Measurements from ENCODE around the gene VCAN. TPM values are rescaled to one million over a fixed set of nuclear protein-coding genes. Genes with fewer than 3 reads are reported as not detected.

The VCAN gene
- total RNA-seq, 1 experiment from 2014 or later: 69.4 TPM

GRCh38 chr5:83556190-83556589 is 84.6 kb downstream of the VCAN start:
- Histone ChIP-seq H3K4me1 (replicated peaks) (peaks cover 35% of the 10 kb centered on the region), H3K4me3 (no peak overlapping the region), H3K9me3 (replicated peaks) (no peaks in the 10 kb centered on the region), H3K27ac (no peak overlapping the region), H3K36me3 (peaks cover 57% of the 10 kb centered on the region), H3K27me3 (replicated peaks) (no peaks in the 10 kb centered on the region)
- DNase-seq (ENCODE audit: low read depth in 1 of 2, low spot score in 2 of 2): no peak

- Histone ChIP-seq H3K4me1 (replicated peaks) (peaks cover 32% of the 10 kb centered on the region), H3K36me3 (peaks cover 53% of the 10 kb centered on the region)
- DNase-seq (ENCODE audit: low read depth in 1 of 2, low spot score in 2 of 2): no peak
These were observed 87.7 kb downstream of the VCAN start for GRCh38 chr5:83559118-83559785.

GRCh38 chr5:83562071-83562606 is 90.6 kb downstream of the VCAN start:
- no peak overlapping the region for H3K4me3 ChIP-seq
- no peak for DNase-seq (ENCODE audit: low read depth in 1 of 2, low spot score in 2 of 2)
- no peaks in the 10 kb centered on the region for H3K27me3 ChIP-seq (replicated peaks)
- peaks cover 19% of the 10 kb centered on the region for H3K4me1 ChIP-seq (replicated peaks)
- no peak overlapping the region for H3K27ac ChIP-seq
- H3K9me3 ChIP-seq (replicated peaks): no peaks in the 10 kb centered on the region
- peaks cover 28% of the 10 kb centered on the region for H3K36me3 ChIP-seq

More at GRCh38 chr5:83559118-83559785, 87.7 kb downstream of the VCAN start:
- Histone ChIP-seq H3K4me3 (no peak overlapping the region), H3K27me3 (replicated peaks) (no peaks in the 10 kb centered on the region), H3K9me3 (replicated peaks) (no peaks in the 10 kb centered on the region), H3K27ac (no peak overlapping the region)

GRCh38 chr5:83562791-83563557 is 91.4 kb downstream of the VCAN start:
- Histone ChIP-seq H3K9me3 (replicated peaks) (no peaks in the 10 kb centered on the region), H3K27me3 (replicated peaks) (no peaks in the 10 kb centered on the region), H3K27ac (no peak overlapping the region), H3K4me3 (no peak overlapping the region), H3K4me1 (replicated peaks) (peaks cover 22% of the 10 kb centered on the region), H3K36me3 (peaks cover 21% of the 10 kb centered on the region; the same call in 1 of the 2 replicates)
- no peak for DNase-seq (ENCODE audit: low read depth in 1 of 2, low spot score in 2 of 2)

GRCh38 chr5:83563631-83564030 is 92.1 kb downstream of the VCAN start:
- Histone ChIP-seq H3K4me3 (no peak overlapping the region), H3K9me3 (replicated peaks) (no peaks in the 10 kb centered on the region), H3K36me3 (peaks cover 21% of the 10 kb centered on the region; the same call in 1 of the 2 replicates), H3K27me3 (replicated peaks) (no peaks in the 10 kb centered on the region), H3K4me1 (replicated peaks) (peaks cover 24% of the 10 kb centered on the region), H3K27ac (no peak overlapping the region)
- DNase-seq (ENCODE audit: low read depth in 1 of 2, low spot score in 2 of 2): no peak

GRCh38 chr5:83564069-83564749 is 92.7 kb downstream of the VCAN start:
- Histone ChIP-seq H3K4me1 (replicated peaks) (peaks cover 24% of the 10 kb centered on the region), H3K9me3 (replicated peaks) (no peaks in the 10 kb centered on the region), H3K27me3 (replicated peaks) (no peaks in the 10 kb centered on the region), H3K36me3 (peaks cover 17% of the 10 kb centered on the region; the same call in 1 of the 2 replicates), H3K4me3 (no peak overlapping the region), H3K27ac (no peak overlapping the region)
- DNase-seq (ENCODE audit: low read depth in 1 of 2, low spot score in 2 of 2): peak in 1 of 2 experiments; percentile 42

- Histone ChIP-seq H3K4me1 (replicated peaks) (peaks cover 16% of the 10 kb centered on the region), H3K27ac (peak overlapping the region; percentile 40; the same call in 1 of the 2 replicates), H3K4me3 (no peak overlapping the region), H3K9me3 (replicated peaks) (no peaks in the 10 kb centered on the region), H3K27me3 (replicated peaks) (no peaks in the 10 kb centered on the region), H3K36me3 (peaks cover 9% of the 10 kb centered on the region)
- DNase-seq (ENCODE audit: low read depth in 1 of 2, low spot score in 2 of 2): no peak
These were observed 96.2 kb downstream of the VCAN start for GRCh38 chr5:83567741-83568140.

- Histone ChIP-seq H3K4me3 (no peak overlapping the region), H3K36me3 (peaks cover 9% of the 10 kb centered on the region)
These were observed 96.6 kb downstream of the VCAN start for GRCh38 chr5:83568186-83568585.

GRCh38 chr5:83570916-83571315 is 99.4 kb downstream of the VCAN start:
- Histone ChIP-seq H3K9me3 (replicated peaks) (no peaks in the 10 kb centered on the region), H3K4me3 (no peak overlapping the region), H3K27me3 (replicated peaks) (no peaks in the 10 kb centered on the region), H3K4me1 (replicated peaks) (peaks cover 13% of the 10 kb centered on the region), H3K36me3 (peaks cover 19% of the 10 kb centered on the region), H3K27ac (no peak overlapping the region; the same call in 1 of the 2 replicates)
- no peak for DNase-seq (ENCODE audit: low read depth in 1 of 2, low spot score in 2 of 2)

More at GRCh38 chr5:83568186-83568585, 96.6 kb downstream of the VCAN start:
- Histone ChIP-seq H3K27me3 (replicated peaks) (no peaks in the 10 kb centered on the region), H3K9me3 (replicated peaks) (no peaks in the 10 kb centered on the region), H3K4me1 (replicated peaks) (peaks cover 16% of the 10 kb centered on the region), H3K27ac (peak overlapping the region; percentile 40; the same call in 1 of the 2 replicates)
- DNase-seq (ENCODE audit: low read depth in 1 of 2, low spot score in 2 of 2): peak in 1 of 2 experiments; percentile 61

GRCh38 chr5:83572271-83572670 is 100.7 kb downstream of the VCAN start:
- peaks cover 17% of the 10 kb centered on the region for H3K4me1 ChIP-seq (replicated peaks)
- H3K27me3 ChIP-seq (replicated peaks): no peaks in the 10 kb centered on the region
- H3K4me3 ChIP-seq: no peak overlapping the region
- DNase-seq (ENCODE audit: low read depth in 1 of 2, low spot score in 2 of 2): no peak
- H3K27ac ChIP-seq: no peak overlapping the region
- H3K9me3 ChIP-seq (replicated peaks): no peaks in the 10 kb centered on the region
- H3K36me3 ChIP-seq: peaks cover 23% of the 10 kb centered on the region

GRCh38 chr5:83576341-83576740 is 104.8 kb downstream of the VCAN start:
- DNase-seq (ENCODE audit: low read depth in 1 of 2, low spot score in 2 of 2): no peak
- Histone ChIP-seq H3K27ac (no peak overlapping the region), H3K4me3 (no peak overlapping the region), H3K9me3 (replicated peaks) (no peaks in the 10 kb centered on the region), H3K27me3 (replicated peaks) (no peaks in the 10 kb centered on the region), H3K36me3 (peaks cover 35% of the 10 kb centered on the region), H3K4me1 (replicated peaks) (peaks cover 8% of the 10 kb centered on the region)

GRCh38 chr5:83577036-83577636 is 105.6 kb downstream of the VCAN start:
- H3K36me3 ChIP-seq: peaks cover 37% of the 10 kb centered on the region
- no peaks in the 10 kb centered on the region for H3K27me3 ChIP-seq (replicated peaks)
- DNase-seq (ENCODE audit: low read depth in 1 of 2, low spot score in 2 of 2): peak; percentile 39 to 54
- peaks cover 8% of the 10 kb centered on the region for H3K4me1 ChIP-seq (replicated peaks)
- H3K9me3 ChIP-seq (replicated peaks): no peaks in the 10 kb centered on the region
- no peak overlapping the region for H3K27ac ChIP-seq
- H3K4me3 ChIP-seq: no peak overlapping the region

- H3K27me3 ChIP-seq (replicated peaks): no peaks in the 10 kb centered on the region
- no peak overlapping the region for H3K27ac ChIP-seq
- peaks cover 10% of the 10 kb centered on the region for H3K4me1 ChIP-seq (replicated peaks)
- peak in 1 of 2 experiments; percentile 45 for DNase-seq (ENCODE audit: low read depth in 1 of 2, low spot score in 2 of 2)
- H3K9me3 ChIP-seq (replicated peaks): no peaks in the 10 kb centered on the region
- H3K4me3 ChIP-seq: no peak overlapping the region
- peaks cover 21% of the 10 kb centered on the region for H3K36me3 ChIP-seq
These were observed 112.3 kb downstream of the VCAN start for GRCh38 chr5:83583859-83584258.
